HepG2 (cell line): ENCODE measurements around the gene GSC2. TPM values are rescaled to one million over a fixed set of nuclear protein-coding genes. Genes with fewer than 3 reads are reported as not detected.

Experiments used
- ATF1 ChIP-seq: IDR thresholded peaks from 2 replicates; pipeline ENCODE4 v1.6.1; 2016; ENCODE audit warnings: mild to moderate bottlenecking, control low read depth
- ATRX ChIP-seq: sonication (generic); formaldehyde crosslinking; IDR thresholded peaks from 2 replicates; pipeline ENCODE4 v1.4.0; 2020; ENCODE audit warnings: missing genetic modification reagents, borderline replicate concordance
- DNMT1 ChIP-seq: sonication (generic); formaldehyde crosslinking; IDR thresholded peaks from 2 replicates; pipeline ENCODE4 v1.5.1; 2020; ENCODE audit warnings: mild to moderate bottlenecking, missing genetic modification reagents
- EP300 ChIP-seq, 3 experiments: sonication (generic) in 1 of 3; formaldehyde crosslinking in 1 of 3; IDR thresholded peaks; 2 replicates each; pipeline versions ENCODE4 v1.5.1 to v1.6.1; 2011 to 2020; ENCODE audit warnings: low read depth in 2 of 3, low read length in 2 of 3, borderline replicate concordance in 1 of 3, improper control_type of control experiment in 1 of 3, mild to moderate bottlenecking in 1 of 3, missing genetic modification reagents in 1 of 3, moderate library complexity in 1 of 3
- ETS1 ChIP-seq: sonication (generic); formaldehyde crosslinking; IDR thresholded peaks from 2 replicates; pipeline ENCODE4 v1.4.0; 2020; ENCODE audit warnings: missing genetic modification reagents
- FLYWCH1 ChIP-seq: sonication (generic); formaldehyde crosslinking; IDR thresholded peaks from 2 replicates; pipeline ENCODE4 v1.8.1; 2023; ENCODE audit warnings: mild to moderate bottlenecking, missing genetic modification reagents
- FOXA3 ChIP-seq: IDR thresholded peaks from 2 replicates; pipeline ENCODE4 v1.6.1; 2016; ENCODE audit warnings: missing genetic modification reagents, missing compliant biosample characterization
- GATA4 ChIP-seq: sonication (generic); IDR thresholded peaks from 2 replicates; pipeline ENCODE4 v1.6.1; 2016; ENCODE audit warnings: antibody characterized with exemption, low read depth, borderline replicate concordance
- HNF4G ChIP-seq, 2 experiments: sonication (generic) in 1 of 2; formaldehyde crosslinking in 1 of 2; IDR thresholded peaks; 2 replicates each; pipeline versions ENCODE4 v1.4.0 to v1.6.1; 2011 to 2020; ENCODE audit warnings: borderline replicate concordance in 2 of 2, low read depth in 2 of 2, mild to moderate bottlenecking in 2 of 2, low read length in 1 of 2, missing genetic modification reagents in 1 of 2, moderate library complexity in 1 of 2
- ISX ChIP-seq: sonication (generic); formaldehyde crosslinking; conservative IDR thresholded peaks from 2 replicates; pipeline ENCODE4 v1.5.0; 2020; ENCODE audit warnings: missing genetic modification reagents
- KLF16 ChIP-seq, 2 experiments: sonication (generic) in 1 of 2; formaldehyde crosslinking in 1 of 2; IDR thresholded peaks; 2 replicates each; pipeline versions ENCODE4 v1.6.1 to v1.8.0; 2016 to 2023; ENCODE audit warnings: missing genetic modification reagents in 2 of 2, missing compliant biosample characterization in 1 of 2
- MED8 ChIP-seq: sonication (generic); formaldehyde crosslinking; IDR thresholded peaks from 2 replicates; pipeline ENCODE4 v1.8.1; 2023; ENCODE audit warnings: mild to moderate bottlenecking, missing genetic modification reagents; ENCODE audit not compliant: insufficient replicate concordance
- MXI1 ChIP-seq: IDR thresholded peaks from 3 replicates; pipeline ENCODE4 v1.6.1; 2012; ENCODE audit warnings: low read depth, low read length, inconsistent platforms, borderline replicate concordance
- NFAT5 ChIP-seq: sonication (generic); formaldehyde crosslinking; IDR thresholded peaks from 2 replicates; pipeline ENCODE4 v1.4.0; 2020; ENCODE audit warnings: missing genetic modification reagents
- RNF2 ChIP-seq: fragments of 450-650 bp; conservative IDR thresholded peaks from 2 replicates; pipeline ENCODE4 v1.6.1; 2016; ENCODE audit warnings: low read depth
- SATB2 ChIP-seq: sonication (generic); formaldehyde crosslinking; IDR thresholded peaks from 2 replicates; pipeline ENCODE4 v1.5.0; 2020; ENCODE audit warnings: missing genetic modification reagents
- SPEN ChIP-seq: sonication (generic); formaldehyde crosslinking; IDR thresholded peaks from 2 replicates; pipeline ENCODE4 v1.5.1; 2020; ENCODE audit warnings: low read depth, mild to moderate bottlenecking, missing genetic modification reagents
- ZC3H4 ChIP-seq: sonication (generic); formaldehyde crosslinking; IDR thresholded peaks from 2 replicates; pipeline ENCODE4 v1.4.0; 2020; ENCODE audit warnings: missing genetic modification reagents, borderline replicate concordance
- ZFY ChIP-seq: sonication (generic); formaldehyde crosslinking; IDR thresholded peaks from 2 replicates; pipeline ENCODE4 v1.4.0; 2020; ENCODE audit warnings: missing genetic modification reagents
- ZNF232 ChIP-seq: sonication (generic); formaldehyde crosslinking; IDR thresholded peaks from 2 replicates; pipeline ENCODE4 v1.4.0; 2020; ENCODE audit warnings: missing genetic modification reagents, borderline replicate concordance
- ZNF446 ChIP-seq: sonication (generic); formaldehyde crosslinking; IDR thresholded peaks from 2 replicates; pipeline ENCODE4 v1.5.0; 2020; ENCODE audit warnings: mild to moderate bottlenecking, missing genetic modification reagents
- ZNF577 ChIP-seq: sonication (generic); formaldehyde crosslinking; IDR thresholded peaks from 2 replicates; pipeline ENCODE4 v1.4.0; 2020; ENCODE audit warnings: mild to moderate bottlenecking, low read depth, missing genetic modification reagents, borderline replicate concordance
- polyA plus RNA-seq, 8 experiments: library from polyadenylated mRNA; depleted of rRNA in 3 of 8; stranded (reverse) in 7 of 8; unstranded in 1 of 8; fragments of >200 nt; fragmentation: Illumina TruSeq in 4 of 8; extraction: Trizol in 4 of 8; gene quantifications; 2 replicates each; pipeline versions ENCODE4 v1.2.1 to v1.2.3, GENCODE V29; 2011 to 2016; ENCODE audit warnings: low read depth in 4 of 8, missing spikeins in 1 of 8, mixed read lengths in 1 of 8; ENCODE audit not compliant: insufficient read depth in 1 of 8
- total RNA-seq, 5 experiments: library from RNA; depleted of rRNA; stranded (reverse); fragments of >200 nt; fragmentation: Illumina TruSeq; extraction: Trizol; gene quantifications; 2 replicates each; pipeline ENCODE4 v1.2.3, GENCODE V29; 2016; ENCODE audit warnings: low read depth in 1 of 5

The GSC2 gene
- total and polyA plus RNA-seq, 2 of the 13 experiments (the other 11 are each of a cell fraction or from before 2014, with no cell fraction given) = not detected

DNA sequence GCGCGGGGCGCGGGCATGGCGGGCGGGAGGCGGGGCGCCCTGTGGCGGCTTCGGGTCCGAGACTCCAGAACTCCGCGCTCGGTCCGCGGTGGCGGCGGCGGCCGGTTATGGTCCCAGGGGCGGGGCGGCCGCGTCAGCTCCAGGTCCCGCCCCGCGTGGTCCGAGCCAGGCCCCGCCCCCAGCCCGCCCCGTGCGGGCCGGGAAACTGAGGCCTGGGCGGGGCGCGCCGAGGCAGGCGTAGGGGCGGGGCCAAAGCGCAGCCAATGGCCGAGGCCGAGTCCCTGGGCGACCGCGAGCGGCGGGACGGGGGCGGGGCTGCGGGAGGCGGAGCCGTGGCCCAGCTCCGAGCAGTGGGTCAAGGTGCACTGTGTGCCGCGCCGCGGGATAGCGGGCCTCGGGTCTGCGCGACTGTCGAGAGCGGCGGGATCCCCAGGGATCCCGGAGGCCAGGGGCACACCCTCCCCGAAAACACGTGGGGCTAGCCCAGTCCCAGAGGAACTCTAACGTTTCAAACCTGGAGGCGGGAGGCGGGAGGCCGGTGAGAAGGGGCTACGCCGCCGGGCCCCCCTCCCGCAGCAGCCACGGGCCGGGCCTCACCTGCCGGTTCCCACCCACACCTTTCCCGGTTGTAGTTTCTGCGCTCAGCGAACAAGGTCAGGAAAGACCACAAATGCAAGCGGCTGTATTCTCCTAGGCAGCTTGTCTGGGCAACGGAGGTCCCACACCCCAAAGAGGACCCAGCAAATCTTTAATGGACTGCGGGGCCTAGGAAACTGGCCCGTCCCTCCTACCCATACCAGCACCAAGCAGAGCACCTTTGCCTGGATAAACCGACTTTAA, 28.8 kb upstream of the GSC2 start, which contains the start of gene SLC25A1 (continued):
- peak; percentile 24; the same call in 1 of the 2 replicates for TF ChIP-seq ZC3H4
- 0 out of 2 replicates have a peak, but pooled peaks have one; percentile 36 for TF ChIP-seq RNF2
- TF ChIP-seq SPEN = 0 out of 2 replicates have a peak, but pooled peaks have one; percentile 12
- TF ChIP-seq SATB2 (CRISPR knock-in tag) = no peak
- no peak for TF ChIP-seq ZNF446 (CRISPR knock-in tag)
- TF ChIP-seq HNF4G (IDR thresholded peaks at IDR 0.05; ENCODE audit: borderline replicate concordance, low read depth, low read length) = peak; percentile 73
- 0 out of 2 replicates have a peak, but pooled peaks have one; percentile 4 for TF ChIP-seq HNF4G (CRISPR knock-in tag; IDR thresholded peaks at IDR 0.05; ENCODE audit: borderline replicate concordance, low read depth)
- TF ChIP-seq MXI1 = peak; percentile 63; the same call in 1 of the 3 replicates
- TF ChIP-seq NFAT5 (CRISPR knock-in tag) = peak; percentile 60; the same call in 1 of the 2 replicates
- 0 out of 4 replicates have a peak, but pooled peaks of 1 of the 2 experiments have one; percentile 31 for TF ChIP-seq KLF16 (CRISPR knock-in tag; IDR thresholded peaks at IDR 0.05)
- peak; percentile 26; the same call in 1 of the 2 replicates for TF ChIP-seq FOXA3 (CRISPR knock-in tag)
- no peak for TF ChIP-seq ISX (CRISPR knock-in tag)
- TF ChIP-seq GATA4 = peak; percentile 72; the same call in 1 of the 2 replicates
- no peak for TF ChIP-seq ATF1 (CRISPR knock-in tag)
- TF ChIP-seq ZNF577 (CRISPR knock-in tag) = no peak
- 0 out of 2 replicates have a peak, but pooled peaks have one; percentile 54 for TF ChIP-seq DNMT1 (CRISPR knock-in tag)
- peak; percentile 39; the same call in 1 of the 2 replicates for TF ChIP-seq ZNF232 (CRISPR knock-in tag)
- TF ChIP-seq ETS1 (CRISPR knock-in tag) = no peak
- no peak for TF ChIP-seq ATRX
- TF ChIP-seq MED8 = peak; percentile 34
- peak; percentile 90 for TF ChIP-seq ZFY (CRISPR knock-in tag)
- TF ChIP-seq EP300 (IDR thresholded peaks at IDR 0.05; ENCODE audit: low read depth in 2 of 2, low read length in 2 of 2) = 0 out of 4 replicates have a peak, but pooled peaks have one; percentile 9 to 10
- TF ChIP-seq EP300 (CRISPR knock-in tag; IDR thresholded peaks at IDR 0.05; ENCODE audit: borderline replicate concordance) = no peak
- TF ChIP-seq FLYWCH1 (CRISPR knock-in tag) = 0 out of 2 replicates have a peak, but pooled peaks have one; percentile 49
